Loucy (cell line): ENCODE measurements around the gene IRF2BP2.
A peak's percentile ranks its signal among the peaks of the same experiment; 100 is the strongest.

ENCODE experiments used
- H2AFZ ChIP-seq: fragments of 200-600 bp; sonication (generic); 2 replicates; pipeline ENCODE4 v1.6.0; 2016; ENCODE audit warnings: antibody characterized with exemption, mild to moderate bottlenecking, low read length, moderate library complexity
- H3F3A ChIP-seq: fragments of 200-600 bp; 2 replicates; pipeline ENCODE4 v1.6.0; 2016; ENCODE audit warnings: antibody characterized with exemption, low read depth, mild to moderate bottlenecking
- H3K27me3 ChIP-seq: fragments of 200-600 bp; sonication (generic); 2 replicates; pipeline ENCODE4 v1.6.1; 2014; ENCODE audit warnings: low read length, mild to moderate bottlenecking; ENCODE audit not compliant: insufficient read depth, poor library complexity, severe bottlenecking
- H3K36me3 ChIP-seq: fragments of 200-600 bp; sonication (generic); 2 replicates; pipeline ENCODE4 v1.6.1; 2016; ENCODE audit warnings: low read length; ENCODE audit not compliant: insufficient read depth
- H3K4me1 ChIP-seq: fragments of 200-600 bp; sonication (generic); 2 replicates; pipeline ENCODE4 v1.5.1; 2014; ENCODE audit warnings: low read length, mild to moderate bottlenecking; ENCODE audit not compliant: insufficient read depth, poor library complexity, severe bottlenecking
- H3K4me2 ChIP-seq: fragments of 200-600 bp; sonication (generic); 2 replicates; pipeline ENCODE4 v1.6.0; 2014; ENCODE audit warnings: antibody characterized with exemption, low read length, low read depth, mild to moderate bottlenecking; ENCODE audit not compliant: poor library complexity, severe bottlenecking
- H3K4me3 ChIP-seq: fragments of 200-600 bp; sonication (generic); 2 replicates; pipeline ENCODE4 v1.5.1; 2014; ENCODE audit warnings: low read length, mild to moderate bottlenecking, mixed read lengths; ENCODE audit not compliant: poor library complexity, severe bottlenecking
- H3K79me2 ChIP-seq: fragments of 200-600 bp; sonication (generic); 2 replicates; pipeline ENCODE4 v1.6.1; 2014; ENCODE audit warnings: low read length; ENCODE audit not compliant: insufficient read depth
- H3K9ac ChIP-seq: fragments of 200-600 bp; sonication (generic); 2 replicates; pipeline ENCODE4 v1.6.0; 2014; ENCODE audit warnings: mild to moderate bottlenecking, low read depth, low read length, moderate library complexity; ENCODE audit not compliant: poor library complexity, severe bottlenecking
- H3K9me2 ChIP-seq: fragments of 200-600 bp; sonication (generic); replicated peaks from 2 replicates; pipeline ENCODE4 v1.6.1; 2016; ENCODE audit warnings: low read depth, low read length, mixed read lengths
- H3K9me3 ChIP-seq: fragments of 200-600 bp; sonication (generic); 2 replicates; pipeline ENCODE4 v1.6.1; 2014; ENCODE audit warnings: mild to moderate bottlenecking, antibody characterized with exemption, low read length, low read depth; ENCODE audit not compliant: insufficient read depth
- H4K20me1 ChIP-seq: fragments of 200-600 bp; sonication (generic); 2 replicates; pipeline ENCODE4 v1.6.0; 2014; ENCODE audit warnings: antibody characterized with exemption, low read length, mild to moderate bottlenecking; ENCODE audit not compliant: insufficient read depth, poor library complexity, severe bottlenecking
- CTCF ChIP-seq: fragments of 200-600 bp; sonication (generic); conservative IDR thresholded peaks from 2 replicates; pipeline ENCODE4 v1.5.1; 2014; ENCODE audit warnings: mild to moderate bottlenecking, antibody characterized with exemption, low read length
- EZH2phosphoT487 ChIP-seq: fragments of 200-600 bp; IDR thresholded peaks from 2 replicates; pipeline ENCODE4 v1.6.1; 2018; ENCODE audit warnings: antibody characterized with exemption, mild to moderate bottlenecking, moderate library complexity, borderline replicate concordance

IRF2BP2 gene

GRCh38 chr1:234611225-234611846 lies 1.4 kb upstream of the IRF2BP2 start:
- peaks cover 44% of the 10 kb centered on the region for H3K4me1 ChIP-seq
- no peaks in the 10 kb centered on the region for H3K9me2 ChIP-seq
- peaks cover 23% of the 10 kb centered on the region for H4K20me1 ChIP-seq
- H3K27me3 ChIP-seq = peaks cover 12% of the 10 kb centered on the region
- TF ChIP-seq CTCF (peak; percentile 29), EZH2phosphoT487 (no peak)
- peaks cover 40% of the 10 kb centered on the region for H3K79me2 ChIP-seq
- peak overlapping the region; percentile 97 for H3K4me2 ChIP-seq
- peaks cover 15% of the 10 kb centered on the region for H3K36me3 ChIP-seq
- no peak overlapping the region for H2AFZ ChIP-seq
- H3K9me3 ChIP-seq = no peaks in the 10 kb centered on the region
- peak overlapping the region; percentile 88 for H3K4me3 ChIP-seq
- peaks cover 12% of the 10 kb centered on the region for H3F3A ChIP-seq
- peak overlapping the region; percentile 98 for H3K9ac ChIP-seq

DNA sequence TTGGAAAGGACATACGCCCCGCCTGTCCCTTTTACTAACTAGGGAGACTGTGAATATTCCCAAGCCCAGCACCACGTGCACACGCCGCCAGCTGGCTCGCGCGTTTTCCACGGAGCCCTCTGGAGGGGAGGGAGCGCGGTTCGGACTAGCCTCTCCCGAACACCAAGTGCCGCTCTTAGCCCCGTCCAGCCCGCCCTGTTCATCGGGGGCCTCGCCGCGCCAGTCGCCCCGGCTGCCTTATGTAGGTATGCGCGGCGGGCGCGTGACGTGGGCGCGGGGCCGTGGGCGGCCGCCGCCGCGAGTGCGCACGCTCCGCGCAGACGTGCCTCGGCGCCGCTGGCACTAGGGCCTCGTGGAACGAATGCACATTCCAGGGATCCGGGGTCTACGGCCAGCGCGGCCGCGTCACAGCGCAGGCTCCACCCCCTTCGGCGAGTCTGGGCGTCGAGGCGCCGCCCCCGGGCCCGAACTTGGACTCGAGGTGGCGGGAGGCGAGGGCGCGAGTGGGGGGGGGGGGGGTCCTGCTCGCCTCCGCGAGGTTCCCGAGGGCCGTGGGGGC lies 767 bp upstream of the IRF2BP2 start:
- Histone ChIP-seq H3F3A (peaks cover 12% of the 10 kb centered on the region), H3K9me3 (no peaks in the 10 kb centered on the region), H3K79me2 (peaks cover 46% of the 10 kb centered on the region), H3K9me2 (no peaks in the 10 kb centered on the region), H3K9ac (peak overlapping the region; percentile 98), H3K27me3 (peaks cover 14% of the 10 kb centered on the region), H3K4me3 (peak overlapping the region; percentile 88), H3K4me2 (peak overlapping the region; percentile 97), H2AFZ (no peak overlapping the region), H3K36me3 (peaks cover 17% of the 10 kb centered on the region), H4K20me1 (peaks cover 28% of the 10 kb centered on the region), H3K4me1 (peaks cover 45% of the 10 kb centered on the region)
- TF ChIP-seq EZH2phosphoT487 = no peak
- no peak for TF ChIP-seq CTCF

- Histone ChIP-seq H3F3A (peaks cover 12% of the 10 kb centered on the region), H3K79me2 (peaks cover 57% of the 10 kb centered on the region)
Observed at GRCh38 chr1:234609691-234610042, 311 bp downstream of the IRF2BP2 start.

More at GRCh38 chr1:234609691-234610042, 311 bp downstream of the IRF2BP2 start:
- Histone ChIP-seq H3K4me3 (peak overlapping the region; percentile 88), H3K36me3 (peaks cover 24% of the 10 kb centered on the region), H3K9me2 (no peaks in the 10 kb centered on the region), H3K9me3 (no peaks in the 10 kb centered on the region), H3K4me2 (no peak overlapping the region), H2AFZ (no peak overlapping the region), H3K9ac (no peak overlapping the region), H3K27me3 (peaks cover 14% of the 10 kb centered on the region), H4K20me1 (peaks cover 39% of the 10 kb centered on the region), H3K4me1 (peaks cover 54% of the 10 kb centered on the region)
- TF ChIP-seq EZH2phosphoT487 (no peak), CTCF (no peak)
